HG03558 (cell line): ENCODE data around the gene RIOK3.
A peak's percentile ranks its signal among the peaks of the same experiment; 100 is the strongest.

ENCODE experiments used
- ATAC-seq: cut with Tn5 transposase; IDR thresholded peaks from one replicate; pipeline ENCODE4 v1.9.1; 2021; ENCODE audit warnings: moderate number of reproducible peaks; ENCODE audit not compliant: unreplicated experiment; ENCODE audit errors: extremely low read depth

Gene RIOK3

GRCh38 chr18:23526501-23527063 lies 73.5 kb downstream of the RIOK3 start:
- ATAC-seq, result no peak

DNA sequence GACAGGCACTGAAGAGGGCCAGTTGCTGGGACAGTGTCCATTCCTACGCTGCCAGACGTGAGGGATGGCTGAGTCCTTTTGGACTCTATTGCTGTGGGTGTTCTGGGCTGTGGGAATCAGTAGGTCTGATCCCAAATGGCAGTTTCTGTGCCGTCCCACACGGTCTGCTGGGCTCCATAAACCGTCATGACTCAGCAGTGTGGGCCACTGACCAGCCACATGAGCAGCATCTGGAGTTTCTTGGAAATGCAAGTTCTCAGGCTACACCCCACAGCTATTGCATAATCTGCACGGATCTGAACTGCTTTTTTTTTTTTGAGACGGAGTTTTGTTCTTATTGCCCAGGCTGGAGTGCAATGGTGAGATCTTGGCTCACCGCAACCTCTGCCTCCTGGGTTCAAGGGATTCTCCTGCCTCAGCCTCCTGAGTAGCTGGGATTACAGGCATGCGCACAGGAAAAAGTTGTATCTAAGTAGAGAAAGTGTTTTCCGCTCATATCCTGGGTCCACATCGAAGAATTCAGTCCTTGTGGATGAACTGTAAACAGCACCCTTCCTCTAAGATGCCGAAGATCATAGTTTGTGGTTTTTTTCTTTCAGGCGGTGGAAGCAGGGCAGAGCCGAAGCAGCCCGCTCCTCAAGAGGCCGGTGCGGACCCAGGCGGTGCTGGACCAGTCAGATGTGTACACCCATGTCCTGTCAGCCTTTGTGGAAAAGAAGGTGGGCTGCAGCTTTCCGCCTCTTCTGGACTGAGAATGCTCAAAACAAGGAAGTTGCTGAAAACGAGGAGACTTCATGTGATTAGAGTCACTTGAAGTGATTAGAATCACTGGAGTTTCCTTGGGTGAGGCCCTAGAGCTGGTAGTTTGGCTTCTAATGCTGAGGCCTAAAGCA lies 75.7 kb downstream of the RIOK3 start:
- ATAC-seq, result no peak

DNA sequence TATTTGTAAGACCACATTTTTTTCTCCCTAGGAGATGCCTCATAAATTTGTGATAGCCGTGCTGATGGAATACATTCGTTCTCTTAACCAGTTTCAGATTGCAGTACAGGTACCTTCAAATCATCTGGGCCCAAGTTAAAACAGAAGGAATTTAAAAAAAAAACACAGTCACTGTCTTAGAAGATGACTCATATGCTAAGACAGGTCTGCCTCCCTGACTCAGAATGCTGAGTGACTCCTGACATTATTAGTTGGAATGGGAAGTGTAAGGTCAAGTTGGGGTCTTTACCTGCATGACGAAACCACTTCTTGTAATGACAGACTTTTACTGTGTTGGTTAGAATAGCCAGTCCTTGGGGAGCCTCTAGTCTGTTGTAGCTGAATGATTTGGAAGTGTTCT lies 76.5 kb downstream of the RIOK3 start:
- peak; percentile 59 for ATAC-seq

- no peak for ATAC-seq
Measured at GRCh38 chr18:23530195-23530594, 77.1 kb downstream of the RIOK3 start.

DNA sequence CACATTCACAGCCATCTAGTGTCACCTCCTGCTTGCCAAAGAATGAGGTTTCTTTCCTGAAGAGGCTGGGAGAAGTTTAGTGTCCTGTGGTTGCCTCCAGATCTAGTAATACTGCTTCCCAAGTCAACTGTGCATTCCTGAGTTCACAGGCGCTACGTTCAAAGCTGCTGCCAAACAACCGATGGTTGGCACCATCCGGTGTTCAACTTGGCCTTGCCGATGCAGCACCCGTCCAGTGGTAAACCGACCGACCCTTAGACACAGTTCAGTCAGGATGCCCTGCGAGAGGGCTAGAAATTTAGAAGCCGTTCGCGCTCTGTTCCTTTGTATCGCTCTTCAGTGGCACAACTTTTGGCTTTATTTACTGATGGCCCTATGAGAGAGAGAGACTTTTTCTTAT lies 78.8 kb downstream of the RIOK3 start:
- no peak for ATAC-seq
